Measurements from ENCODE around the gene SCN4B.

DNA sequence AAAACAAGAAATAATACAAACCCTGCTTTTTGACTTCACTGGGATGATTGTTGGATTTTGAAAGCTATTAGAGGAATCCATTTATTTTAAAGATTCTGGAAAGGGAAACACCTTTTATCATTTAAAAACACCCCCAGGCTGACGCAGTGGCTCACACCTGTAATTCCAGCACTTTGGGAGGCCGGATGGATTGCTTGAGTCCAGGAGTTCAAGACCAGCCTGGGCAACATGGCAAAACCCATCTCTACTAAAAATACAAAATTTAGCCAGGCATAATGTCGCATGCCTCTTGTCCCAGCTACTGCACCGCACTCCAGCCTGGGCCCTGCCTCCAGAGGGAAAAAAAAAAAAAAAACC, 24.1 kb upstream of the SCN4B start:
- TF ChIP-seq, protein P1, sequence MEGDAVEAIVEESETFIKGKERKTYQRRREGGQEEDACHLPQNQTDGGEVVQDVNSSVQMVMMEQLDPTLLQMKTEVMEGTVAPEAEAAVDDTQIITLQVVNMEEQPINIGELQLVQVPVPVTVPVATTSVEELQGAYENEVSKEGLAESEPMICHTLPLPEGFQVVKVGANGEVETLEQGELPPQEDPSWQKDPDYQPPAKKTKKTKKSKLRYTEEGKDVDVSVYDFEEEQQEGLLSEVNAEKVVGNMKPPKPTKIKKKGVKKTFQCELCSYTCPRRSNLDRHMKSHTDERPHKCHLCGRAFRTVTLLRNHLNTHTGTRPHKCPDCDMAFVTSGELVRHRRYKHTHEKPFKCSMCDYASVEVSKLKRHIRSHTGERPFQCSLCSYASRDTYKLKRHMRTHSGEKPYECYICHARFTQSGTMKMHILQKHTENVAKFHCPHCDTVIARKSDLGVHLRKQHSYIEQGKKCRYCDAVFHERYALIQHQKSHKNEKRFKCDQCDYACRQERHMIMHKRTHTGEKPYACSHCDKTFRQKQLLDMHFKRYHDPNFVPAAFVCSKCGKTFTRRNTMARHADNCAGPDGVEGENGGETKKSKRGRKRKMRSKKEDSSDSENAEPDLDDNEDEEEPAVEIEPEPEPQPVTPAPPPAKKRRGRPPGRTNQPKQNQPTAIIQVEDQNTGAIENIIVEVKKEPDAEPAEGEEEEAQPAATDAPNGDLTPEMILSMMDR (IDR thresholded peaks at IDR 0.05; ENCODE audit: borderline replicate concordance, extremely low read depth, low read length, poor library complexity, severe bottlenecking) = no peak
- no peak for TF ChIP-seq EZH2 (IDR thresholded peaks at IDR 0.05; ENCODE audit: borderline replicate concordance, low read depth, low read length, severe bottlenecking)

Data from DND-41 (cell line).